ENCODE measurements around the gene KIF26B.

The KIF26B gene

GRCh38 chr1:245698116-245698515 is 543.3 kb downstream of the KIF26B start:
- TF ChIP-seq, protein P1, sequence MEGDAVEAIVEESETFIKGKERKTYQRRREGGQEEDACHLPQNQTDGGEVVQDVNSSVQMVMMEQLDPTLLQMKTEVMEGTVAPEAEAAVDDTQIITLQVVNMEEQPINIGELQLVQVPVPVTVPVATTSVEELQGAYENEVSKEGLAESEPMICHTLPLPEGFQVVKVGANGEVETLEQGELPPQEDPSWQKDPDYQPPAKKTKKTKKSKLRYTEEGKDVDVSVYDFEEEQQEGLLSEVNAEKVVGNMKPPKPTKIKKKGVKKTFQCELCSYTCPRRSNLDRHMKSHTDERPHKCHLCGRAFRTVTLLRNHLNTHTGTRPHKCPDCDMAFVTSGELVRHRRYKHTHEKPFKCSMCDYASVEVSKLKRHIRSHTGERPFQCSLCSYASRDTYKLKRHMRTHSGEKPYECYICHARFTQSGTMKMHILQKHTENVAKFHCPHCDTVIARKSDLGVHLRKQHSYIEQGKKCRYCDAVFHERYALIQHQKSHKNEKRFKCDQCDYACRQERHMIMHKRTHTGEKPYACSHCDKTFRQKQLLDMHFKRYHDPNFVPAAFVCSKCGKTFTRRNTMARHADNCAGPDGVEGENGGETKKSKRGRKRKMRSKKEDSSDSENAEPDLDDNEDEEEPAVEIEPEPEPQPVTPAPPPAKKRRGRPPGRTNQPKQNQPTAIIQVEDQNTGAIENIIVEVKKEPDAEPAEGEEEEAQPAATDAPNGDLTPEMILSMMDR (IDR thresholded peaks at IDR 0.05; ENCODE audit: low read depth, low read length), result no peak
- DNase-seq (ENCODE audit: low read depth in 2 of 2), result no peak
- H3K4me3 ChIP-seq (replicated peaks in 1 of 2; ENCODE audit: low read depth in 2 of 2, low read length in 2 of 2), result no peak overlapping the region

DNA sequence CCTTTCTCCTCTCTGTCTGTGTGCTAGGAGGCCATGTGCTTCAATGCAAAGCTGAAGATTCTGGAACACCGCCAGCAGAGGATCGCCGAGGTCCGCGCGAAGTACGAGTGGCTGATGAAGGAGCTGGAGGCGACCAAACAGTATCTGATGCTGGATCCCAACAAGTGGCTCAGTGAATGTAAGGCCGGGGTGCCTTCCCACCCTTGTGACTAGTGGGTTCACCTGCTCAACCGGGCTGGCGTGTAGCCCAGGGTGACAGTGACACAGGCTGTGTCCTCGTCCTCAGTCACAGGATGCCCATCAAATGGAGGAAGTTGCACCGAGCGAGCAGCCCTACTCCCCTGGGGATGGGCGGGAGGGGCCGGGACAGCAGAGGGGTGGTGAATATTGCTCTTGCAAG is 544.1 kb downstream of the KIF26B start:
- no peak for DNase-seq (ENCODE audit: low read depth in 2 of 2)
- TF ChIP-seq, protein P1 (IDR thresholded peaks at IDR 0.05; ENCODE audit: low read depth, low read length), result no peak
- no peak overlapping the region for H3K4me3 ChIP-seq (replicated peaks in 1 of 2; ENCODE audit: low read depth in 2 of 2, low read length in 2 of 2)

DNA sequence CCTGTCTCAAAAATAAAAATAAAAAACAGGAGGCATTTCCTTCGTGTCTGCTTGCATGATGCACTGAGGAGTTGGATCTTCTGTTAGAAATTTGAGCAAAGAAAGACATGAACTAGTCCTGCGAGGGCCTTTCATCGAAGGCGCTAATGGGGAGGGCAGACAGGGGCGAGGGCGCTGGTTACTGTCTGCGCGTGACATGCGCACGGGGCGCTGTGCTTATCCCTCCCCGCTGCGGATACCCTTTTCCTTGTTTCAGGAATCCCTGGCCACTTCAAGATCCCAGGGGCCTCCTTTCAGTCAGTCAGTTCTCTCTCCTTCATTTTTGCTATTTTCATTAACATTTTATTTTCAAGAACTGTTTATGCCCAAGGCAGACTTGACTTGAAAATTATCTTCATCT is 545.8 kb downstream of the KIF26B start:
- TF ChIP-seq, protein P1 (IDR thresholded peaks at IDR 0.05; ENCODE audit: low read depth, low read length), result no peak
- DNase-seq (ENCODE audit: low read depth in 2 of 2), result no peak
- no peak overlapping the region for H3K4me3 ChIP-seq (replicated peaks in 1 of 2; ENCODE audit: low read depth in 2 of 2, low read length in 2 of 2)

GRCh38 chr1:245701631-245702030 is 546.8 kb downstream of the KIF26B start:
- TF ChIP-seq, protein P1 (IDR thresholded peaks at IDR 0.05; ENCODE audit: low read depth, low read length), result no peak
- no peak overlapping the region for H3K4me3 ChIP-seq (replicated peaks in 1 of 2; ENCODE audit: low read depth in 2 of 2, low read length in 2 of 2)
- no peak for DNase-seq (ENCODE audit: low read depth in 2 of 2)

DNA sequence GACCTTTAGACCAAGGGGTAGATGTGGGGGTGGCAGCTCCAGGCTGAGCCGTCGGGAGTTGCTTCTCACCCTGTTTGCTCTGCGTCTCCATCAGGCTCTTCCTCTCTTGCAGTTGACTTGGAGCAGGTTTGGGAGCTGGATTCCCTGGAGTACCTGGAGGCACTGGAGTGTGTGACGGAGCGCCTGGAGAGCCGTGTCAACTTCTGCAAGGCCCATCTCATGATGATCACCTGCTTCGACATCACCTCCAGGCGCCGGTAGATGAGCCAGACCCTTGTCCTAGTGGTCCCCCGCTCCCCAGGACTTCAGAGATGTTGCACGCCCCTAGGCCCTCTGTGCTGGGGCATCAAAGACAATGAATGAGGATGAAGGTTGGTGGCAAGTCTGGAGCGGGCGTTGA is 547.6 kb downstream of the KIF26B start:
- TF ChIP-seq, protein P1 (IDR thresholded peaks at IDR 0.05; ENCODE audit: low read depth, low read length), result no peak
- no peak for DNase-seq (ENCODE audit: low read depth in 2 of 2)
- H3K4me3 ChIP-seq (replicated peaks in 1 of 2; ENCODE audit: low read depth in 2 of 2, low read length in 2 of 2), result no peak overlapping the region

GRCh38 chr1:245704341-245704740 is 549.6 kb downstream of the KIF26B start:
- DNase-seq (ENCODE audit: low read depth in 2 of 2), result no peak
- TF ChIP-seq, protein P1 (IDR thresholded peaks at IDR 0.05; ENCODE audit: low read depth, low read length), result no peak
- no peak overlapping the region for H3K4me3 ChIP-seq (replicated peaks in 1 of 2; ENCODE audit: low read depth in 2 of 2, low read length in 2 of 2)

DNA sequence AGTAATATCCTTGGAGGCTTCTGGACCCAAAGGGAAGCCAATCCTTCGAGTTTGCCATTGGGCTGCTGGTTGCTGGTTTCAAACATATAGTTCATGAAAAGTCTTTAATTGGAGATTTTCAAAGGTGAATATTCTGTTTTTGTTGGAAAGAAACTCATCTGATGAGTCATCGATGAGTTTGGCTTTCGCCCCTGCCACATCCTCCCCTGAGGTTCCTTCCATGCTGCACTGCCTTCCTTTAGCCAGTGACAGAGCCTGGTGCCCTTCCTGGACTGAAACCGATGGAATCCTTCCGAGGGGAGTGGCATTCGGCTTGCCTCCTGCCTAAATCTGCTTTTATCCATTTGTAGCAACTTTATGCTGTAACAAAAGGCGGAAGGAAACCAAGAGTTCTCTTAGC is 550.0 kb downstream of the KIF26B start:
- no peak overlapping the region for H3K4me3 ChIP-seq (replicated peaks in 1 of 2; ENCODE audit: low read depth in 2 of 2, low read length in 2 of 2)
- TF ChIP-seq, protein P1 (IDR thresholded peaks at IDR 0.05; ENCODE audit: low read depth, low read length), result peak; percentile 9
- peak; percentile 33 to 70 for DNase-seq (ENCODE audit: low read depth in 2 of 2)
